Stimulated activated CD4-positive, alpha-beta T cell treated with anti-CD3 and anti-CD28 coated beads, Interleukin-12 subunit alpha, Interleukin-12 subunit beta, amount 100 ng/mL, for 48 hours (primary cell): ENCODE measurements around the gene TRAPPC5.
A peak's percentile ranks its signal among the peaks of the same experiment; 100 is the strongest.

Experiments used
- DNase-seq, 3 donors: peaks; one replicate each; pipeline ENCODE4 v3.0.0-alpha.2; 2020; ENCODE audit warnings: low read depth in 2 of 3, low spot score in 1 of 3

Gene TRAPPC5

GRCh38 chr19:7699003-7699402 lies 18.4 kb downstream of the TRAPPC5 start:
- DNase-seq, result no peak

DNA sequence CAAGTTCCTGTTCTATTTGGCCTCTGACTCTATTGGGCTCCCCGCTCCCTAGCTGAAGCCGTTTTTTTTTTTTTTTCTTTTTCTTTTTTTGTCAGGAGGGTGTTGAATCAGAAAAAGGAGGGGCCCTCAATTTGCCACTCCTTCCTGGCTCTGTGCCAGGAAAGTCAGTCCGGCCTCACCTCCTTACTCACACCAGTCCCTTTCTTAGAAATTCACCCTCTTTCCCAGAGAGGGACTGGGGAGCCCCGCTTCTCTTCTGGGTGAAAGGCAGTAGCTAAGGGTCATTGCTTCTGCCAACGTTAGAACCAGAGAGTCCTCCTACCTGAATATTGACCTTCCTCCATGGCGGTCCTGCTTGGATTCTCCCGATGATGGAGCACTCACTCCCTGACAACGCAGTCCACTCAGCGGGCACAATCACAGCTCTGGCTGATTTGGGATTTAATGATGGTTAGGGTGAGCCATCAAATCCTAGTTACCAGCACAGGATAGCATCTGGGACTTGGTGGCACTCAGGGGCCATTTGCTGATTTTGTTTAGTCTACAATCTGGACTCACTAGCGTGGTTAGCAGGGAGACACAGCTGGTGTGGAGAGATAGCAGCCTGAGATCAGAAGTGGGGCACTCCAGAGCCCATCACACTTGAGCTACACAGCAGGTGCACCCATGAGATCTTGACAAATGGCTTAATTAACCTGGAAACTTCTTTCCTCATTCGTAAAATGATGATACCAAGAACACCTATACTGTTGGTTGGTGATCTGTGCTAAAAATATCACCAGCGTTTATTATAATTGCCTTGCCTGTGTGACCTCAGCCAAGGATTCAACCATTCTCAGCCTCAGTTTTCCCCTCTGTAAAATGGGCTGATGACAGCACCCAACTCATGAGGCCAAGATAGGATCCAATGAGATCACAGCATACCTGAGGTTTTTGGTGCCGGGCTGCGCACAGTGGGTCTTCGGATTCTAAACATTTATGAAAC lies 19.1 kb downstream of the TRAPPC5 start:
- peak; percentile 45 to 53 (median 51) for DNase-seq

DNA sequence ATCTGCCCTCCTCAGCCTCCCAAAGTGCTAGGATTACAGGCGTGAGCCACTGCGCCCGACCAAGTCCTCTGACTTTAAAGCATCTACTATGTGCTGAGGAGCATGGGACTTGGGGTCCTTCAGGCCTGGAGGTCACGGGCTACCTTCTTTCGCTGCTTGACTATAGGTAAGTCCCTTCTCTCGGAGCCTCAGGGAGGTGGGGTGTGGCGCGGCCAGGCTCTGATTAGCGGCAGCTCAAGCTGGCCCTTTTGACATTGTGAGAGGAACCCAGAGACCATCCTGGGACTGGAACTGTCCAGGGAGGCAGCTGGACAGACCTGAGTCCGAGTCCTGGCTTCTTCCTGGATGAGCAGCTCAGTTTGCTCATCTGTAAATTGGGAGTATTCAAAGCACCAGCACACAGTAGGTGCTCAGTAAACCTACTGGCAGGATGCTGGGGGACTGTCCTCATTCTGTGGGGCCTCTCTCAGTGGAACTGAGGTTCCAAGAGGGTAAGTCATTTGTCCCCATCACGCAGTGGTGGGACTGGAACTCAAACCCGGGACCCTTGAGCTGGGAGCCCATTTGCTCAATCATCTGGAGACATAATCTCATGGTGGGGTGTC lies 20.5 kb downstream of the TRAPPC5 start:
- no peak for DNase-seq

GRCh38 chr19:7701654-7702457 lies 21.2 kb downstream of the TRAPPC5 start, which contains the start of gene FCER2:
FCER2 (minus strand) TSS chr19:7702131; CDS start chr19:7699760, 2,371 bp downstream.
- no peak for DNase-seq

- DNase-seq, result no peak
Observed at GRCh38 chr19:7703332-7703731, 22.7 kb downstream of the TRAPPC5 start.

DNA sequence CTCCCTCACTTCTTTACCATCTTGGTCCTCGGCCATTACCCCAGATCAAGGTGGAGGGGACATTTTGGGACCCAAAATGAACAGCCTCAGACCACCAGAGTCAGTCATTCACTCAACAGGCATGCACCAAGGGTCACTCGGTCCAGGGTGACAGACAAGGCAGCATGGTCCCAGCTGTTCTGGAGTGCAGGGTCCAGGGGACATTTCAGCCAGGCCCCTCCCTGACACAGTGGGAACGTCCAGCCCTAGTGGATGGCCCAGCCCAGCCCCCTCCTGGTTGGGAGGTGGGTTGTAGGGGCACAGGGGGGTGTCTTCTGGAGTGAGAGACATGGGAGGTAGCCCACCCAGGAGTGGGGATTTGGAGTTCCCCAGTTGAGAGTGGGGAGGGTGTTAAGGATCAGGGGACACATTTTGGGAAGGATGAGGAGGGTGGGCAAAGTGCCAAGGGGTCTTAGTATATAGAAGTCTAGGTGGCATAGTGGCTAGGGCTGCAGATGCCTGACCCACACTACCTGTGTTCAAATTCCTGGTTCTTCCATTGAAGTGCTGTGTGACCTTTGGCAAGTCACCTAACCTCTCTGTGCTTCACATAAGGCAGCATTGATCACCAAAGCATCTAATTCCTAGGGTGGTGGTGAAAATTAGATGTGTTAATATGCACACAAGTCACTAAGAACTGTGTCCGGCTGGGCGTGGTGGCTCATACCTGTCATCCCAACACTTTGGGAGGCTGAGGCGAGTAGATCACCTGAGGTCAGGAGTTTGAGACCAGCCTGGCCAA lies 23.8 kb downstream of the TRAPPC5 start:
- DNase-seq, result no peak

- DNase-seq, result peak; percentile 63 to 68 (median 65)
Observed at GRCh38 chr19:7705387-7706187, 25.0 kb downstream of the TRAPPC5 start.

GRCh38 chr19:7706188-7706954 lies 25.7 kb downstream of the TRAPPC5 start:
- DNase-seq, result no peak

DNA sequence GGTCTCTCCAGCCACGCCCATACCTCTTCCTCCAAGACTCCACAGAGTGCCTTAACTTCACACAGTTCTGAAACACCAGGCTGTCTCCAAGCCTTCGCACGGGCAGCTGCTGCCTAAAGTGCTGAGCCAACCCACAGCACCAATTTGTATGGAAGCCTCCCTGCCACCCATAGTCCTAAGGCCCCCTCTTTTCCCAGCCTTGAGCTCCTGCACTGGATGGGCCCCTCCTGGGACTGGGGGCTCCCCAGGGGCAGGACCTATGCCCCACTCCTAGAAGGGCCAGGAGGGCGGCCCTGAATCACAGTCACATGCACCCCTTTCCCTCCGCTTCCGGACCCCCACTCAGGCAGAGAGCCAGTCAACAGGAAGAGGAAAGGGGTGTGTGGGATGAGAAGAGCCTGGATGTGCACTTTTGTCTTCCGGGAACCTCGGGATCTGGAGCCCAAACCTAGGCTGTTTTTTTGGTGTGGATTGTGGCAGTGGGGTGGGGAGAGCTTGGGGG lies 26.4 kb downstream of the TRAPPC5 start:
- no peak for DNase-seq

DNA sequence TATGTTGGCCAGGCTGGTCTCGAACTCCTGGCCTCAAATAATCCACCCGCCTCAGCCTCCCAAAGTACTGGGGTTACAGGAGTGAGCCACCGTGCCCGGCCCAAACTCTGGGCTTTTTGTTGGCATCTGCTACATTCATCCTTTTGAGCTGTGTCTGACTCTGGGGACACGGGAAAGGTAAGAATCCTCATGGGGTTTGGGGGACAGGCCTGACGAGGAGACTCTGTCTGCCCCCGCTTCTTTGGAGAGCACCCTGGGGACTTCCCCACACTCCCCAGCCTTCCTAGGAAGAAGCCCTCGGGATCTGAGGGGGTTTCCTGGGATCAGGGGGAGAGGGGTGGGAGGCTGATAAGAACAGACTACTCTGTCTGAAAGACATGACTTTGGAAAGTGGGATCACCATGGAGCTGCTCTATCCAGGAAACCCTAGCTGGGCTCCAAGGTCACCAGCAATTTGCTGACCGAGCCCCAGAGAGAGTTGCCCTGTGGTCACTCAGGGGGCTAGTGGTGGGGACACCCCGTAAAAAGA lies 29.4 kb downstream of the TRAPPC5 start:
- no peak for DNase-seq

DNA sequence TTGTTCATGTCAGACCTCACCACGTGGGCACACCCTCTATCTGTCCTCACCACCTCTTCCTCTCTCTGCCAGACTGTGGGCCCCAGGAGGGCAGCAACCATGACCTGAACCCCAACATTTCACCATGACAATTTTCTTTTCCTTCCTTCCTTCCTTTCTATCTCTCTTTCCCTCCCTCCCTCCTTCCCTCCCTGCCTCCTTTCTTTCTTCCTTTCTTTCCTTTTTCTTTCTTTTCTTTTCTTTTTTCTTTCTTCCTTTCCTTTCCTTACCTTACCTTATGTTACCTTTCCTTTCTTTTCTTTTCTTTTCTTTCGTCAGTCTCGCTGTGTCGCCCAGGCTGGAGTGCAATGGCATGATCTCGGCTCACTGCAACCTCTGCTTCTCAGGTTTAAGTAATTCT lies 30.0 kb downstream of the TRAPPC5 start:
- DNase-seq, result no peak

DNA sequence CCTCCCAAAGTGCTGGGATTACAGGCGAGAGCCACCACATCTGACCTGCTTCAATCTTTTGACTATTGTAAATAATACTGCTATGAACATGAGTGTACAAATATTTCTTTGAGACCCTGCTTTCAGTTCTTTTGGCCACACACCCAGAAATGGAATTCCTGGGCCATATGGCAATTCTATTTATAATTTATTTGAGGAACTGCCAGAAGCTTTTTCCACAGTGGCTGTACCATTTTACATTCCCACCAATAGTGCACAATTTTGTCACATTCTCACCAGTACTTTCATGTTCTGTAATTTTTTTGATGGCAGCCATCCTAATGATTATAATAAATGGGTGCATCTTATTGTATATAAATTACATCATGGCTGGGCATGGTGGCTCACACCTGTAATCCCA lies 35.0 kb downstream of the TRAPPC5 start:
- DNase-seq, result no peak

DNA sequence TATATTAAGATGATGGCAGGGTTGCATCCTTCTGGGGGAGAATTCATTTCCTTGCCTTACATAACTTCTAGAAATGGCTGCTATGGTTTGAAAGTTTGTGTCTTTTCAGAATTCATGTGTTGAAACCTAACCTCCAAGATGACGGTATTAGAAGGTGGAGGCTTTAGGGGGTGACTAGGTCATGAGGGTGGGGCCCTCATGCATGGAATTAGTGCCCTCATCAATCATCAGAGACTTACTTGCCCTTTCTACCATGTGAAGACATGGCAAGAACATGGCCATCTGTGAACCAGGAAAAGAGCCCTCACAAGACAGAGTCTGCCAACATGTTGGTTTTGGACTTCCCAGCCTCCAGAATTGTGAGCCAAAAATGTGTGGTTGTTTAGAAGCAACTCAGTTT lies 36.1 kb downstream of the TRAPPC5 start:
- DNase-seq, result no peak

DNA sequence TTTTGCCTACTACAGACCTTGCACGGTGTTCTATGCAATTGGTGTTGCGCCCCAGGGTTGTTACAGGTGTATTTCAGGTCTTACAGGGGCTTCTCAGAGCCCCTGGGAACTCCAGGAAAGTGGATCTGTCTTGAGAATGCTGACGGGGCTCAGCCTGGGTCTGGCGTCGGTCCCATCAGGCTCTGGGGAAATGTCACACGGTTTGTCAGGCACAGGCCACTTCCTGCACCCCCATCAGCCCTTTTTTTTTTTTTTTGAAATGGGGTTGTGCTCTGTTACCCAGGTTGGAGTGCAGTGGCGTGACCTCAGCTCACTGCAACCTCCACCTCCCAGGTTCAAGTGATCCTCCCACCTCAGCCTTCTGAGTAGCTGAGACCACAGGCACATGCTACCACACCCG lies 38.0 kb downstream of the TRAPPC5 start:
- no peak for DNase-seq

GRCh38 chr19:7720351-7720750 lies 39.7 kb downstream of the TRAPPC5 start:
- no peak for DNase-seq

GRCh38 chr19:7722231-7722651 lies 41.6 kb downstream of the TRAPPC5 start:
- no peak for DNase-seq

GRCh38 chr19:7725791-7726190 lies 45.2 kb downstream of the TRAPPC5 start:
- no peak for DNase-seq

- no peak for DNase-seq
Observed at GRCh38 chr19:7729211-7729610, 48.6 kb downstream of the TRAPPC5 start.

DNA sequence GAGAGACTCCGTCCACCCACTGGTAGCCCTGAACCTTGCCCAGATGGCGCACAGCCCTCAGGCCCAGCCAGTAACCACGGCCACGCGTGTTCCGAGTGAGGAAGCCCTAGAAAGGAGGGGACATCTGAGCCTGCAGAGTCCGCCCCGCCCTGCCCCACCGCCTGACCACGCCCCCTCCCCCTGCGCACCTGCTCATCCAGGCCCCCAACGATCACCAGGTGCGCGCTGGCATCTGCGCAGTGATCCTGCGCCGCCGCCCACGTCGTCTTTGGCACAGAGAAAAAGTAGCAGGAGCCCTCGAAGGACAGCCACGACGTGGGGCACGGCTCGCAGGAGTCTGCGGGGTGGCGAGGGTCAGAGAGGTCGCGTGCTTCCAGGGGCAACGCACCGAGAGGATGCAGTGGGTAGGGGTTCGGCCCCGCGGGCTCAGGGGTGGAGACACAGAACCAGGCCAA lies 49.2 kb downstream of the TRAPPC5 start:
- no peak for DNase-seq
